Esophagus muscularis mucosa (tissue), 4 donors: ENCODE measurements around the gene BRD3. TPM values are rescaled to one million over a fixed set of nuclear protein-coding genes. Genes with fewer than 3 reads are reported as not detected.

Experiments used
- DNase-seq: peaks from one replicate; pipeline ENCODE4 v3.0.0-alpha.2; 2017; ENCODE audit errors: extremely low spot score
- H3K27ac ChIP-seq, 4 donors: fragments of 200-600 bp; sonication (generic); replicated peaks in 1 of 4; 1 replicate in 3 of 4; 2 replicates in 1 of 4; pipeline ENCODE4 v1.5.1; 2016 to 2019; ENCODE audit warnings: mild to moderate bottlenecking in 1 of 4
- H3K27me3 ChIP-seq, 4 donors: fragments of 200-600 bp; sonication (generic); one replicate each; pipeline versions ENCODE4 v1.5.1 to v1.6.0; 2016 to 2019
- H3K36me3 ChIP-seq, 4 donors: fragments of 200-600 bp; sonication (generic); one replicate each; pipeline ENCODE4 v1.5.1; 2016 to 2019
- H3K4me1 ChIP-seq, 4 donors: fragments of 200-600 bp; sonication (generic); one replicate each; pipeline ENCODE4 v1.5.1; 2016 to 2019
- H3K4me3 ChIP-seq, 4 donors: fragments of 200-600 bp; sonication (generic); 1 replicate in 2 of 4; 2 replicates in 2 of 4; pipeline ENCODE4 v1.5.1; 2016 to 2019; ENCODE audit warnings: mild to moderate bottlenecking in 4 of 4, moderate library complexity in 1 of 4
- H3K9me3 ChIP-seq, 4 donors: fragments of 200-600 bp; sonication (generic); 1 replicate in 3 of 4; 2 replicates in 1 of 4; pipeline ENCODE4 v1.5.1; 2016 to 2019
- EP300 ChIP-seq: sonication (generic); formaldehyde crosslinking; IDR thresholded peaks from one replicate; pipeline ENCODE4 v1.6.1; 2017; ENCODE audit warnings: antibody characterized with exemption
- POLR2A ChIP-seq: fragments of 450-650 bp; IDR thresholded peaks from one replicate; pipeline ENCODE4 v1.6.1; 2017; ENCODE audit warnings: antibody characterized with exemption, moderate library complexity, mild to moderate bottlenecking, low read depth
- POLR2AphosphoS5 ChIP-seq, 2 donors: sonication (generic); formaldehyde crosslinking; IDR thresholded peaks; one replicate each; pipeline ENCODE4 v1.6.1; 2017; ENCODE audit warnings: antibody characterized with exemption in 2 of 2
- WGBS: methylation state at CpG from one replicate; pipeline ENCODE4 v1.1.5; 2018; 5-methylcytosine and 5-hydroxymethylcytosine counted together
- intact Hi-C: fragments of 100-400 bp; cut with DNase I; formaldehyde crosslinking; loops from one replicate; pipeline ENCODE4 v1.15.1; 2023
- total RNA-seq, 4 donors: library from RNA; depleted of rRNA; stranded (reverse); fragments of >200 nt; gene quantifications; one replicate each; pipeline versions ENCODE4 v1.1.0 to v1.2.1, GENCODE V29; 2016
- TF ChIP-seq, protein P1 (sequence below), 3 experiments: fragments of 200-600 bp in 2 of 3; fragments of 450-650 bp in 1 of 3; sonication (generic) in 2 of 3; IDR thresholded peaks; one replicate each; pipeline ENCODE4 v1.5.1; 2017 to 2019; ENCODE audit warnings: antibody characterized with exemption in 3 of 3, mild to moderate bottlenecking in 2 of 3, moderate library complexity in 1 of 3

BRD3 gene
- total RNA-seq, 4 donors from 2014 or later, result 30.0 to 38.2 (median 33.3) TPM

DNA sequence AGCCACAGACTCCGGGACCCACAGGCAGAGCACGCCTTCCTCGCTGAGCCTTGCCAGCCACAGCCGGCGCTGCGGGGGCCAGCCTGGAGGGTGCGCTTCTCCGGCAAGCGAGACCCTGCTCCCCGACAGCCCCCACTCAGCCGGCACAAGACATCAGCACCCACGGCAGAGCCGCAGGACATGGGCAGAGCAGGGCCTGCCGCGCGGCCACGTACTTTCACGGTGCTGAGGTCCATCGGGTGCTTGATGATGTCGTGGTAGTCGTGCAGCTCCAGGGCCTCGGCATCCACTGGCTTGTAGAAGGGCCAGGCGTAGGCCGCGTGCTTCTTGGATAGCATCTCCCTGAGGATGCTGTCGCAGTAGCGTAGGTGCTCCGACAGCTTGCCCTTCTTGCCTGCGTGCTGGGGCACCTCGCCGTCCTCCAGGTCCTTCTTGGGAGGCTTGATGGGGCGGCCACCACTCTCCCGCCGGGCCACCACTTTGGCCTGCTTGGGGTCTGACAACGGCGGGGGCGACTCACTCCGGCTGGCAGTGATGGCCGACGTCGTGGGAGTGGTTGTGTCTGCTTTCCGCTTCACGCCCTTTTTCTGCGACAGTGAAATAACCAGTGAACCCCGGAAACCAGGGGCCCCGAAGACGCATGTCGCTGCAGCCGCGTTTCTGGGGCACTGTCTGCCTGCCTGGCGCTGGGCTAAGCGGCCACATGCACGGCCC lies 19.8 kb downstream of the BRD3 start:
- peaks cover 86 to 100% (median 100%) of the 10 kb centered on the region in 4 donors for H3K36me3 ChIP-seq
- H3K4me3 ChIP-seq, result no peak overlapping the region
- TF ChIP-seq, protein P1, sequence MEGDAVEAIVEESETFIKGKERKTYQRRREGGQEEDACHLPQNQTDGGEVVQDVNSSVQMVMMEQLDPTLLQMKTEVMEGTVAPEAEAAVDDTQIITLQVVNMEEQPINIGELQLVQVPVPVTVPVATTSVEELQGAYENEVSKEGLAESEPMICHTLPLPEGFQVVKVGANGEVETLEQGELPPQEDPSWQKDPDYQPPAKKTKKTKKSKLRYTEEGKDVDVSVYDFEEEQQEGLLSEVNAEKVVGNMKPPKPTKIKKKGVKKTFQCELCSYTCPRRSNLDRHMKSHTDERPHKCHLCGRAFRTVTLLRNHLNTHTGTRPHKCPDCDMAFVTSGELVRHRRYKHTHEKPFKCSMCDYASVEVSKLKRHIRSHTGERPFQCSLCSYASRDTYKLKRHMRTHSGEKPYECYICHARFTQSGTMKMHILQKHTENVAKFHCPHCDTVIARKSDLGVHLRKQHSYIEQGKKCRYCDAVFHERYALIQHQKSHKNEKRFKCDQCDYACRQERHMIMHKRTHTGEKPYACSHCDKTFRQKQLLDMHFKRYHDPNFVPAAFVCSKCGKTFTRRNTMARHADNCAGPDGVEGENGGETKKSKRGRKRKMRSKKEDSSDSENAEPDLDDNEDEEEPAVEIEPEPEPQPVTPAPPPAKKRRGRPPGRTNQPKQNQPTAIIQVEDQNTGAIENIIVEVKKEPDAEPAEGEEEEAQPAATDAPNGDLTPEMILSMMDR (IDR thresholded peaks at IDR 0.05), result no peak
- no peak for DNase-seq
- no peaks in the 10 kb centered on the region for H3K9me3 ChIP-seq
- no peaks in the 10 kb centered on the region for H3K27me3 ChIP-seq
- intact Hi-C loops, result no loop called here
- H3K4me1 ChIP-seq, result peaks cover 0 to 10% (median 0%) of the 10 kb centered on the region in 4 donors
- no peak overlapping the region for H3K27ac ChIP-seq
- WGBS, result 92% methylated on average over 13 of the region's 53 CpGs

DNA sequence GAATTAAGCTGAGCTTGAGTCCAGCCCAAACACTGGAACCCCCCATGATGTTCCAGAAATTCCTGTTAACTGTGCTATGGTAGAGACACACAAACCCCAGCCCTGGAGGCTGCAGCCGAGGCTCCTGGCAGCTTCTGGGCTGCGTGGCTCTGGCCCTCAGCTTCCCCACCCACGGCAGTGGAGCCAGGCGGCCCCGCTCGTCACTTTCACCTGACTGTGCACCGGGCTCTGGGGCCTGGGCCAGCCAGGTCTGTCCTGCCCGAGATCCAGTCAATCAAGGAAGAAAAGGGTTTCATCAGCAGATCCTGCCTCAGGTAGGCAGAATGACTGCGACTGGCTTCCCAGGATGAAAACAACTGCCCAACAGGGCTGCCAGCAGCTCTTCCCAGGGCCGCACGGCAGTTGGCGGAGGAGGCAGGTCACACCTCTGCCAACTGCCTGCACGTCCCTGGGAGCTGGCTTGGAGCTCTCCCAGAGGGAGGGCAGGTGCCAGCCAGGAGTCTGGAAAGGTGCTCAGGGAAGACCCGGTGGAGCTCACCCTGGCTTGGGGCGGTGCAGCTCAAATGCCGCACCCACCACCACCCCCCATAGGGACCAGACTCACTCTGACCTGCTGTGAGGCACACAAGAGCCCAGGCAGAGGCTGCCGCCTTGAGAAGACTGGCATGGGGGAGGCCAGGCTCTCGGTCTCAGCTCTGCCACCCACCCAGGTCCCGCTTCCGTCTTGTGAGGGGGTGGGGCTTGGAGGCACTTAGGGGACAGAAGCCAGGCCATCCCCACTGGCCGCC lies 20.7 kb downstream of the BRD3 start:
- Histone ChIP-seq H3K27me3 (no peaks in the 10 kb centered on the region), H3K9me3 (no peaks in the 10 kb centered on the region), H3K27ac (no peak overlapping the region), H3K4me3 (no peak overlapping the region), H3K36me3 (peaks cover 86 to 100% (median 96%) of the 10 kb centered on the region in 4 donors), H3K4me1 (peaks cover 0 to 10% (median 0%) of the 10 kb centered on the region in 4 donors)
- DNase-seq, result no peak
- WGBS, result no CpG with 5 or more reads among the region's 21 CpGs
- intact Hi-C loops, result no loop called here
- TF ChIP-seq POLR2A (no peak), EP300 (no peak), POLR2AphosphoS5 (IDR thresholded peaks at IDR 0.05) (no peak)
- TF ChIP-seq, protein P1 (IDR thresholded peaks at IDR 0.05), result no peak

DNA sequence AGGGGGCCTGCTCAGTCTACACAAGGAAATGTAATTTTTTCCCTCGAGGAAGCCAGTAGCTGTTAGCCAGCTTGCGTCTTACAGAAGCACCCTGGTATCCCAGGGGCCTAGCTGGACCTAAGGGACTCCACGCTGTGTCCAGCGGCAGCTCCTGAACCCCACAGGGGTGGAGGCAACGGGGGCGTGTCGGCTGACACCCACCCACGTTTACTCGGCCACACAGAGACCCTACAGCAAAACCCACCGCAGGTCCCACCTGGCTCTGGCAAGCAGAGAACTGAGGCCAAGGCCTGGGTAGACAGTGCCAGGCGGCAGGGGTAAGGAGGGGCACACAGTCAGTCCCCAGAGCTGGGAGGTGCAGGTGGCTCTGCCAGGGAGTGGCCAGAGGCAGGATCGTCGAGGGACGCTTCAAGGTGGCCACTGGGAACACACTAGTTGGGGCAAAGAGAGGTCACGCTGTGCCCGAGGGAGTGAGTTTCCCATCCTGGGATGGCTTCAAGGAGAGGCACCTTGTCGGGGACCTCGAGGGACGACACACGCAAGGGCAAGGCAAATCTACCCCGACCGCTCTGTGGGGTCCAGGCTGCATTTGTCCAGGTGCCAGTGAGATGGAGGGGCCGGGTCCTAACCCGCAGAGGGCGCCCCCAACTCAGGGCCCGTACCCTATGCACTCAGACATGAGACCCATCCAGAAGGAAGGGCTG lies 21.8 kb downstream of the BRD3 start:
- Histone ChIP-seq H3K27ac (no peak overlapping the region), H3K27me3 (no peaks in the 10 kb centered on the region), H3K4me1 (peaks cover 4 to 15% (median 8%) of the 10 kb centered on the region in 4 donors), H3K36me3 (peaks cover 89 to 100% (median 97%) of the 10 kb centered on the region in 4 donors), H3K9me3 (no peaks in the 10 kb centered on the region), H3K4me3 (no peak overlapping the region)
- DNase-seq, result no peak
- intact Hi-C loops, result no loop called here
- WGBS, result 92% methylated on average over 15 of the region's 26 CpGs
- no peak for TF ChIP-seq POLR2A
- no peak for TF ChIP-seq POLR2AphosphoS5 (IDR thresholded peaks at IDR 0.05)
- TF ChIP-seq EP300, result no peak
- TF ChIP-seq, protein P1 (IDR thresholded peaks at IDR 0.05), result no peak

DNA sequence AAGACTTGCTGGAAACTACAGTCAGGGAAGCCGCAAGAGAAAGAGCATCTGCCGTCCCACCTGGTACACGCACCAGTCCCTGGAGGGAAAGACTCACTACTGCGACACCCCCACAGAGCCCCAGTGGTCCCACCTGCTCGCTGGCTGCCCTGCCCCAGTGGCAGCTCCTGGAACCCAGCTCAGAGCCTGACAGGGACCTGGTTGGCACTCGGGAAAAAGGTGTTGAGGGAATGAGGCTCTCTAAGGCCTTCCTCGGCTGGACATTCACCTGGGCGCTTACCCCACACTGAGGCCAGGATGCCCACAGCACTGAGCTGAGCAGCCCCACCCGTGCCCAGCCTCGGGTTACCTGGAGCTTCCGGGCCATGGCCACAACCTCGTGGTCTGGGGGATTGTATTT lies 22.9 kb downstream of the BRD3 start:
- Histone ChIP-seq H3K36me3 (peaks cover 84 to 100% (median 97%) of the 10 kb centered on the region in 4 donors), H3K27me3 (no peaks in the 10 kb centered on the region), H3K27ac (no peak overlapping the region), H3K9me3 (no peaks in the 10 kb centered on the region), H3K4me3 (no peak overlapping the region), H3K4me1 (peaks cover 7 to 14% (median 12%) of the 10 kb centered on the region in 4 donors)
- WGBS, result 45% methylated on average over 2 of the region's 12 CpGs
- intact Hi-C loops, result no loop called here
- no peak for DNase-seq
- no peak for TF ChIP-seq POLR2A

DNA sequence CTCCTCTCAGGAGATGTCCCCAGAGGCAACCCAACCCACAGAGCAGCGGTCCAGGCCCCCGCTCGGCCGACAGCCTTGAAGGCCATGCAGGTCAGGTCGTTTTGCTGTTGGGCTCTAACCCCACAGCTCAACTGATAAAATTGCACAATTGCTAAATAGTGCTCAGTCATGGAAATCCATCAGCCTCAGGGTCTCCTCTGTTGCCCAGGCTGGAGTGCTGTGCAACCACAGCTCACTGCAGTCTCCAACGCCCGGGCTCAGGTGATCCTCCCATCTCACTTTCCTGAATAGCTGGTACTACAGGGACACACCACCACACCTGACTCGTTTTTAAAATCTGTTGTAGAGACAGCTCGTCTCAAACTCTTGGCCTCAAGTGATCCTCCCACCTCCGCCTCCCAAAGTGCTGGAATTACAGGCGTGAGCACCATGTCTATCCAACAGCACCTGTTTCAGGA lies 24.3 kb downstream of the BRD3 start:
- TF ChIP-seq EP300, result no peak
- no peak for TF ChIP-seq POLR2AphosphoS5 (IDR thresholded peaks at IDR 0.05)
- TF ChIP-seq POLR2A, result no peak
- TF ChIP-seq, protein P1 (IDR thresholded peaks at IDR 0.05), result no peak
- Histone ChIP-seq H3K4me3 (no peak overlapping the region), H3K27me3 (no peaks in the 10 kb centered on the region), H3K9me3 (no peaks in the 10 kb centered on the region), H3K27ac (no peak overlapping the region), H3K36me3 (peaks cover 86 to 100% (median 97%) of the 10 kb centered on the region in 4 donors), H3K4me1 (peaks cover 5 to 13% (median 9%) of the 10 kb centered on the region in 4 donors)
- WGBS, result 91% methylated on average over 6 of the region's 11 CpGs
- no peak for DNase-seq
- intact Hi-C loops, result no loop called here
